CD4-positive, alpha-beta memory T cell (primary cell): Measurements from ENCODE around the gene RPS21. TPM values are rescaled to one million over a fixed set of nuclear protein-coding genes. Genes with fewer than 3 reads are reported as not detected.

ENCODE experiments used
- CTCF ChIA-PET: fragments of 350-600 bp; sonication (Branson Sonifier 250); formaldehyde crosslinking; loops from one replicate; lab custom pipeline; 2021; ENCODE audit warnings: inconsistent platforms; ENCODE audit not compliant: partially characterized antibody; lab: Charles Lee
- POLR2A ChIA-PET: fragments of 350-600 bp; sonication (Branson Sonifier 250); formaldehyde crosslinking; loops from one replicate; lab custom pipeline; 2021; ENCODE audit not compliant: partially characterized antibody; lab: Charles Lee
- DNase-seq, 5 donors: peaks; one replicate each; pipeline versions ENCODE4 v3.0.0 to v3.0.0-alpha.2; 2020 to 2022; ENCODE audit warnings: mixed read lengths in 1 of 5
- H3K27ac ChIP-seq: one replicate; pipeline ENCODE4 v1.7.0; 2013; ENCODE audit warnings: low read depth, low read length
- H3K27me3 ChIP-seq: 2 replicates; pipeline ENCODE4 v1.7.0; 2013; ENCODE audit warnings: mild to moderate bottlenecking, low read length, moderate library complexity; ENCODE audit not compliant: insufficient read depth
- H3K36me3 ChIP-seq: 2 replicates; pipeline ENCODE4 v1.7.0; 2013; ENCODE audit warnings: mild to moderate bottlenecking, low read length, moderate library complexity; ENCODE audit not compliant: insufficient read depth
- H3K4me1 ChIP-seq: 2 replicates; pipeline ENCODE4 v1.7.0; 2013; ENCODE audit warnings: mild to moderate bottlenecking, low read length, moderate library complexity; ENCODE audit not compliant: insufficient read depth
- H3K4me3 ChIP-seq, 2 donors: one replicate each; pipeline ENCODE4 v1.7.0; 2013; ENCODE audit warnings: low read length in 2 of 2, mild to moderate bottlenecking in 1 of 2
- H3K9me3 ChIP-seq, 2 donors: one replicate each; pipeline ENCODE4 v1.7.0; 2013; ENCODE audit warnings: low read length in 2 of 2, control low read depth in 1 of 2; ENCODE audit not compliant: control insufficient read depth in 1 of 2
- H3K27ac Mint-ChIP-seq, 7 donors: one replicate each; pipeline ENCODE4 v1.8.0; 2020 to 2021; ENCODE audit warnings: mixed read lengths in 7 of 7, mild to moderate bottlenecking in 6 of 7, inconsistent platforms in 3 of 7, moderate library complexity in 3 of 7
- H3K27me3 Mint-ChIP-seq, 2 donors: one replicate each; pipeline ENCODE4 v1.8.0; 2020 to 2021; ENCODE audit warnings: mixed read lengths in 2 of 2
- H3K36me3 Mint-ChIP-seq, 2 donors: one replicate each; pipeline ENCODE4 v1.8.0; 2020 to 2021; ENCODE audit warnings: mixed read lengths in 2 of 2, inconsistent platforms in 1 of 2, mild to moderate bottlenecking in 1 of 2
- H3K4me1 Mint-ChIP-seq, 4 donors: one replicate each; pipeline ENCODE4 v1.8.0; 2020 to 2021; ENCODE audit warnings: mixed read lengths in 4 of 4, mild to moderate bottlenecking in 1 of 4
- H3K4me3 Mint-ChIP-seq, 8 donors: one replicate each; pipeline ENCODE4 v1.8.0; 2020 to 2021; ENCODE audit warnings: mixed read lengths in 8 of 8, mild to moderate bottlenecking in 7 of 8, moderate library complexity in 6 of 8, inconsistent platforms in 3 of 8
- H3K9me3 Mint-ChIP-seq, 8 donors: one replicate each; pipeline ENCODE4 v1.8.0; 2020 to 2021; ENCODE audit warnings: mixed read lengths in 8 of 8, mild to moderate bottlenecking in 5 of 8, inconsistent platforms in 3 of 8, moderate library complexity in 1 of 8
- intact Hi-C: fragments of 100-400 bp; cut with micrococcal nuclease; formaldehyde crosslinking; loops from one replicate; pipeline ENCODE4 v1.15.1; 2023
- polyA plus RNA-seq, 2 donors: library from polyadenylated mRNA; unstranded; fragments of 300-500 nt; fragmentation: Illumina TruSeq; gene quantifications; one replicate each; pipeline ENCODE4 v1.2.3, GENCODE V29; 2021
- total RNA-seq, 2 experiments: library from RNA; stranded (reverse); gene quantifications; one replicate each; pipeline ENCODE4 v1.2.3, GENCODE V29; 2021

RPS21 gene
- total and polyA plus RNA-seq, 4 experiments from 2014 or later = 1,968 to 3,368 (median 2,948) TPM

- no peak overlapping the region for H3K4me3 Mint-ChIP-seq
- H3K27ac Mint-ChIP-seq = peak overlapping the region in 1 of 7 donors; percentile 72
- intact Hi-C loops = no loop called here
- no peaks in the 10 kb centered on the region for H3K4me1 Mint-ChIP-seq
- Histone ChIP-seq H3K4me3 (no peak overlapping the region), H3K9me3 (no peaks in the 10 kb centered on the region), H3K27me3 (peaks cover 4% of the 10 kb centered on the region), H3K27ac (no peak overlapping the region), H3K36me3 (no peaks in the 10 kb centered on the region), H3K4me1 (no peaks in the 10 kb centered on the region)
- no peaks in the 10 kb centered on the region for H3K36me3 Mint-ChIP-seq
- H3K9me3 Mint-ChIP-seq = peaks cover 0 to 4% (median 0%) of the 10 kb centered on the region in 8 donors
- no peak for DNase-seq
- CTCF ChIA-PET = no interaction called here
- POLR2A ChIA-PET = no interaction called here
- peaks cover 13 to 22% of the 10 kb centered on the region in 2 donors for H3K27me3 Mint-ChIP-seq
Measured at GRCh38 chr20:62437927-62438326, 51.0 kb downstream of the RPS21 start.

Other genes with a start within 250 kb of the RPS21 start
- gene PSMA7, start 243.7 kb upstream of the RPS21 start, total RNA-seq = 100 to 1,000 TPM; 182 to 190 TPM
- gene PSMA7, start 243.7 kb upstream of the RPS21 start, polyA plus RNA-seq = 100 to 1,000 TPM; 437 to 598 TPM
- gene SS18L1, start 243.3 kb upstream of the RPS21 start, total RNA-seq = 10 to 100 TPM; 22.7 to 24.8 TPM
- gene SS18L1, start 243.3 kb upstream of the RPS21 start, polyA plus RNA-seq = 1 to 10 TPM in 1 of 2 donors, under 1 TPM in 1; 0.71 to 1.4 TPM
- 10 to 100 TPM; 48.5 to 50.7 TPM for gene MTG2, start 204.1 kb upstream of the RPS21 start, total RNA-seq
- 10 to 100 TPM; 15.9 to 23.9 TPM for gene MTG2, start 204.1 kb upstream of the RPS21 start, polyA plus RNA-seq
- not detected for gene HRH3, start 166.8 kb upstream of the RPS21 start, total RNA-seq
- gene HRH3, start 166.8 kb upstream of the RPS21 start, polyA plus RNA-seq = not detected
- 10 to 100 TPM; 76.2 to 84.4 TPM for gene OSBPL2, start 148.6 kb upstream of the RPS21 start, total RNA-seq
- 10 to 100 TPM; 14.8 to 22.0 TPM for gene OSBPL2, start 148.6 kb upstream of the RPS21 start, polyA plus RNA-seq
- 10 to 100 TPM; 59.4 to 62.2 TPM for gene ADRM1, start 84.1 kb upstream of the RPS21 start, total RNA-seq
- gene ADRM1, start 84.1 kb upstream of the RPS21 start, polyA plus RNA-seq = 100 to 1,000 TPM in 1 of 2 donors, 10 to 100 TPM in 1; 95.8 to 102 TPM
- gene LAMA5, start 19.8 kb upstream of the RPS21 start, total RNA-seq = under 1 TPM in 1 of 2 experiments, not detected in 1; 0.49 TPM
- gene LAMA5, start 19.8 kb upstream of the RPS21 start, polyA plus RNA-seq = not detected
- 1 to 10 TPM; 5.9 to 7.5 TPM for gene CABLES2, start 20.2 kb downstream of the RPS21 start, total RNA-seq
- 1 to 10 TPM in 1 of 2 donors, under 1 TPM in 1; 0.45 to 1.8 TPM for gene CABLES2, start 20.2 kb downstream of the RPS21 start, polyA plus RNA-seq
- not detected for gene RBBP8NL, start 40.4 kb downstream of the RPS21 start, total RNA-seq
- gene RBBP8NL, start 40.4 kb downstream of the RPS21 start, polyA plus RNA-seq = not detected
- gene GATA5, start 88.9 kb downstream of the RPS21 start, total RNA-seq = not detected
- gene GATA5, start 88.9 kb downstream of the RPS21 start, polyA plus RNA-seq = not detected